ENCODE measurements around the gene ZNF277.

Gene ZNF277

GRCh38 chr7:112195717-112196116 lies 10.8 kb upstream of the ZNF277 start:
- peaks cover 66% of the 10 kb centered on the region for H3K27me3 Mint-ChIP-seq
- H3K4me1 Mint-ChIP-seq (ENCODE audit: low read depth): peaks cover 17% of the 10 kb centered on the region
- H3K27ac Mint-ChIP-seq: no peak overlapping the region
- H3K4me3 Mint-ChIP-seq: no peak overlapping the region
- peaks cover 2% of the 10 kb centered on the region for H3K9me3 Mint-ChIP-seq
- no peaks in the 10 kb centered on the region for H3K36me3 Mint-ChIP-seq (ENCODE audit: low read depth)
- DNase-seq: no peak

DNA sequence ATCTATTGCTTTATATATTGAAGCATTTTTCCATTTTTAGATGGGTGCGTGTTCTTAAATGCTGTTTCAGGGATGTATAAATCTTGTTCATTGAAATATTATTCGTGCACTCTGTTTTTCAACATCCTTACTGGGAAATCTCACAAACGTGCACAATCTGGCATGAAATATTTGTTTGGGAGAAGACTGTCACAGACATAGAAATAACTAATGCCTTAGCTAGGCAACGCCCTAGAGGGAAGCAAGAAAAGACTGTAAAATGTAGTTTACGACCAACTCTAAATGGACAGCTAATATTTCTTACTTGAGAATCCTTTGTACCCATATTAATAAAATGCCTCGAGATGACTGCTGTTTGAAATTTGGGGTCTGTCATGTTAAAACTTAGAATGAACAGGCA lies 9.2 kb upstream of the ZNF277 start:
- Mint-ChIP-seq H3K4me3 (no peak overlapping the region), H3K27ac (no peak overlapping the region), H3K36me3 (ENCODE audit: low read depth) (no peaks in the 10 kb centered on the region), H3K4me1 (ENCODE audit: low read depth) (peaks cover 15% of the 10 kb centered on the region), H3K9me3 (peaks cover 2% of the 10 kb centered on the region), H3K27me3 (peaks cover 78% of the 10 kb centered on the region)
- no peak for DNase-seq

DNA sequence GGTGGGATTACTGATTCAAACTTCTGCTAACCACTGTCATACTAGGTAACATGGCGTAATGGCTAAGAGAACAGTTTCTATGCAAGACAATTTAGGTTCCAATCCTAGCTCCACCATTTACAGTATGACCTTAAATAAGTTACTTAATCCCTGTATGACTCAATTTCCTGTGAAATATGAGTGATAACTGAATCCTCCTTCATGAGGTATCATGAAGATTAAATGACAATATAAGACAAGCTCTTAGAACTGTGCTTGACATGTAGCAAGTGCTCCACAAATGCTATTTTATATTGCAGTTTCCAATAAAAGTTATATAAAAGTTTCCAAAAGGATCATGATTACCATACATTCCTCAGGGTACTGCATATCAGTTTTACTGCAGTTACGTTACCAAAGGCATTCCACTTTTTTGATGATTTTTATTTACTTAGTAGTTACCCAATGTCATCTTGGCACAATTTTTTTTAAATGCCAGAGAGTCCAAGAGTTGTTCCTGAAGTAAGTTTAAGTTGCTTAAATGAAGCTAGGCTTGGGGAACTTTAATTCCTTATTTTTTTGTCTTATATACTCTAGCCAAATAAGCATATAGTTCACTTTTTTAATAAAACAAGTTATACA lies 7.3 kb upstream of the ZNF277 start:
- DNase-seq: no peak
- Mint-ChIP-seq H3K4me3 (no peak overlapping the region), H3K9me3 (no peaks in the 10 kb centered on the region), H3K27me3 (peaks cover 81% of the 10 kb centered on the region), H3K4me1 (ENCODE audit: low read depth) (peaks cover 16% of the 10 kb centered on the region), H3K27ac (no peak overlapping the region), H3K36me3 (ENCODE audit: low read depth) (no peaks in the 10 kb centered on the region)

DNA sequence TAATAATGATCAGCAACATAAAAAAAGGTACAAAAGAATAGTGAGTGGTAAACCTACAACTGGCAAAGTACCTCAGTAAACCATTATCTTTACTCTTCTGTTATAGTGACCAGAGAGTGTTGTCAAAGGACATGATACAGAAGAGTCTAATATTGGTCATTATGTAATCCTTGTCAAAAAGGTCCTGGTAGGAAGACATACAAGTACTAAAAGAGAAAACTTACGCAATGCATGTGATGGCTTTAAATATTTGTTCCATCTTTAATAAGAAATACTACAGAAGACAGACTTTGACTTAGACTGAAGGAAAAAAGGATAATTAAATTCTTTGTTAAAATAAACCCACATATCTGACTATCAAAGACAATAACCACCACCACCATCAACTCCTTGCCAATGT lies 6.8 kb upstream of the ZNF277 start:
- Mint-ChIP-seq H3K4me1 (ENCODE audit: low read depth) (peaks cover 22% of the 10 kb centered on the region), H3K36me3 (ENCODE audit: low read depth) (no peaks in the 10 kb centered on the region), H3K27ac (no peak overlapping the region), H3K4me3 (no peak overlapping the region), H3K27me3 (peaks cover 84% of the 10 kb centered on the region), H3K9me3 (no peaks in the 10 kb centered on the region)
- no peak for DNase-seq

DNA sequence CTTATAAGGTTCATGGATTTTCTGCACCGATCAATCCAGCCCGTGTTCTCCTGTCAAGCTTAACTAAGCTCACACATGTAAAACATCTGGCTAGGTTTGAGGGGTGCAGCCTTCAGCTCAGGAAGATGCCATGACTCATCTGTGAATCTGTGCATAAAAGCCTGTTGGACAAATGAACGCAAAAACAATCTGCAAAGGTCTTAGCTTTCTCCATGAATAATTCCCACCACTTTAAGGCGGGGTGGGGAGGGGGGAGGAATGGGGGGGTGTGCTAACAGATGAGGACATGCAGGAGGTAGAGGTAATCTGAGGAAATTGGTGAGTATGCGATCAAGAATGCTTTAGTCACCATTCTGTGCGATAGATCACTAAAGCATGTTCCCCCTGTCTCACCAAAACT lies 5.1 kb upstream of the ZNF277 start:
- Mint-ChIP-seq H3K4me3 (no peak overlapping the region), H3K9me3 (no peaks in the 10 kb centered on the region), H3K27ac (no peak overlapping the region), H3K36me3 (ENCODE audit: low read depth) (no peaks in the 10 kb centered on the region), H3K27me3 (peaks cover 83% of the 10 kb centered on the region), H3K4me1 (ENCODE audit: low read depth) (peaks cover 30% of the 10 kb centered on the region)
- DNase-seq: no peak

GRCh38 chr7:112201839-112202238 lies 4.7 kb upstream of the ZNF277 start:
- H3K27ac Mint-ChIP-seq: no peak overlapping the region
- DNase-seq: no peak
- H3K9me3 Mint-ChIP-seq: no peaks in the 10 kb centered on the region
- H3K27me3 Mint-ChIP-seq: peaks cover 78% of the 10 kb centered on the region
- peaks cover 4% of the 10 kb centered on the region for H3K36me3 Mint-ChIP-seq (ENCODE audit: low read depth)
- H3K4me3 Mint-ChIP-seq: no peak overlapping the region
- H3K4me1 Mint-ChIP-seq (ENCODE audit: low read depth): peaks cover 30% of the 10 kb centered on the region

DNA sequence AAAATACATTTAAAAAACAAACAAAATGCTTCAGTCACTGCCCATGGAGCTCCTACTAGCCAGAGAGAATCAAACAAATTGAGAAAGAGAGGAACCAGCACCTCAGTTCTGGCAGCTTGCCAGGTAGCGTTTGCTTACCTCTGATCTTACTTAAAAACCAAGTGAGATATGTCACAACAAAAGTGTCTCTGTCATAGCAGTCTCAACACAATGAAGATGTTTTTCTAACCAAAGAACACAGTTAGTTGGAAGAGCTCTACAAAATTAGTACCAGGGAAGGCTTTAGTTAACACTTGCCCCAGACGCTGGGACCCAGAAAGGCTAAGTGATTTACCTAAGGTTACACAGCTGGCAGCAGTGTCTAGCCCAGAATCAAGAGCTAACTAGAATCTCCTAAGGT lies 3.7 kb upstream of the ZNF277 start:
- Mint-ChIP-seq H3K36me3 (ENCODE audit: low read depth) (peaks cover 9% of the 10 kb centered on the region), H3K4me1 (ENCODE audit: low read depth) (peaks cover 37% of the 10 kb centered on the region), H3K27me3 (peaks cover 70% of the 10 kb centered on the region), H3K4me3 (no peak overlapping the region), H3K27ac (no peak overlapping the region), H3K9me3 (no peaks in the 10 kb centered on the region)
- DNase-seq: no peak

GRCh38 chr7:112203365-112203739 lies 3.1 kb upstream of the ZNF277 start:
- Mint-ChIP-seq H3K27ac (no peak overlapping the region), H3K4me1 (ENCODE audit: low read depth) (peaks cover 38% of the 10 kb centered on the region), H3K27me3 (peaks cover 64% of the 10 kb centered on the region), H3K36me3 (ENCODE audit: low read depth) (peaks cover 9% of the 10 kb centered on the region), H3K9me3 (no peaks in the 10 kb centered on the region), H3K4me3 (no peak overlapping the region)
- DNase-seq: no peak

DNA sequence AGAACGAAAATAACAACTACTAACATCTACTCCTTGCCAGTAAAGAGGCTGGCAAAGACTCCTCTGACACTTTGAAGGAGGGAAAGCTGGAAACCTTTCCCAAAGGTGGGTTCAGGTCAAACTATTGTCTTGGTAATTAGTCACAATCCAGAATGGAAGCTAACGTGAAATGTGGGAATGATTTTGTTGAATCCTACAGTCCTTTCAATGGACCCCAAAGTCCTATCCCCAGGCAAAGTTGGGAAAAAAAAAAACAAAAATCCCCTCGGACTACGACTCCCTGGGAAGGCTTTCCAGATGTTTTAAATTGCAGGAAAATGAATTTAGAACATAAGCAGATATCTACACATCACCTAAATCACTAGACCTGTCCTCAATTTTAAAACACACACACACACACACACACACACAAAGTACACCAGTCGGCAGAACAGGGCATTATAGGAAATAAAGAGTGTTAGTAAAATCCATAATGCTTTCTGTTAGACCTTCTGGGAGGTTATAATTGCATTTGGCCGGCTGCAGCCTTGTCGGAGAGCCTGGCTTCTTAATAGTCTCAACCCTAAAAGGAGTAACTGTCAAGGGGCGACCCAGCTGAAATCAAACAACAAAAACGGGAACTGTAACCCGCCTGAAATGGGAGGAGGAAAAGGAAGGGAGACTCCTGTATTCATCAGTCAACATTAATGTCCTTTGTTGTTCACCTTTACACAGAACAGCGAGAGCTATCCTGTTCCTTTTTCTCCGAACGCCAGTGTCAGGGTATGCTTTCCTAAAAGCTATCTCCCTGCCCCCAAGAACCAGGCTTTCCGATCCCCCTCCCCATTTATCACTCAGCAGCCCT lies 1.8 kb upstream of the ZNF277 start:
- no peak for DNase-seq
- peaks cover 38% of the 10 kb centered on the region for H3K4me1 Mint-ChIP-seq (ENCODE audit: low read depth)
- H3K4me3 Mint-ChIP-seq: peak overlapping the region; percentile 88
- peaks cover 53% of the 10 kb centered on the region for H3K27me3 Mint-ChIP-seq
- H3K36me3 Mint-ChIP-seq (ENCODE audit: low read depth): peaks cover 10% of the 10 kb centered on the region
- H3K9me3 Mint-ChIP-seq: no peaks in the 10 kb centered on the region
- H3K27ac Mint-ChIP-seq: no peak overlapping the region

GRCh38 chr7:112205343-112206237 lies 905 bp upstream of the ZNF277 start:
- Mint-ChIP-seq H3K36me3 (ENCODE audit: low read depth) (peaks cover 11% of the 10 kb centered on the region), H3K27me3 (peaks cover 46% of the 10 kb centered on the region), H3K27ac (peak overlapping the region; percentile 52), H3K4me1 (ENCODE audit: low read depth) (peaks cover 39% of the 10 kb centered on the region), H3K4me3 (peak overlapping the region; percentile 88), H3K9me3 (no peaks in the 10 kb centered on the region)
- peak; percentile 51 for DNase-seq

DNA sequence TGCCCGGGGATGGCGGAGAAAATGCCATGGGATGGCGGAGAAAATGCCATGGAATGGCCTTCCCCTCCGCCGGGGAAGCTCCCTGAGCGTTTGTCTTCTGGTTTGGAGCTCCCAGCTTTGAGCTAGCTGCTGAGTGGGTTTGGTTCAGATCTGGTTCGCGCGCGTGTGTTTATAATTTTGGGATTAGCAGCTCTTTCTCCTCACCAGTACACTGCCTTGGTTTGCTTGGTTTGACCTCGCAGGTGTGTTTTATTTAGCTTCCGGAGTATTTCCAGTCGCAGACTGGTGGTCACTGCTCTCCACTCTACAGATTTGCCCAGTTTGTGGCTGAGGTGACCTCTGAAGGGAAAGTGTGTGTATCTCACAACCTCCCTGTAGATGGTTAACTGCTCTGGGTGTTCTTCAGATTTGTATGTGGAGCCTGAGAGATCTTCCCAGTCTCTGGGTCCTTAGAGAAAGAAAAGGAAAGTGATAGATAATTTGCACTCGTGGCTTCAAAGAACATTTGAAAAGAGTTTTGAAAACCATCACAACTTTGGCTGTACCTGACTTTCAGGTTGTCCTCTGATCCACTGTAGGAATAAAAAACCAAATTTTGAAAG lies 597 bp downstream of the ZNF277 start:
- H3K27me3 Mint-ChIP-seq: peaks cover 31% of the 10 kb centered on the region
- H3K4me3 Mint-ChIP-seq: peak overlapping the region; percentile 88
- H3K27ac Mint-ChIP-seq: peak overlapping the region; percentile 90
- peaks cover 11% of the 10 kb centered on the region for H3K36me3 Mint-ChIP-seq (ENCODE audit: low read depth)
- DNase-seq: no peak
- H3K9me3 Mint-ChIP-seq: no peaks in the 10 kb centered on the region
- peaks cover 49% of the 10 kb centered on the region for H3K4me1 Mint-ChIP-seq (ENCODE audit: low read depth)

DNA sequence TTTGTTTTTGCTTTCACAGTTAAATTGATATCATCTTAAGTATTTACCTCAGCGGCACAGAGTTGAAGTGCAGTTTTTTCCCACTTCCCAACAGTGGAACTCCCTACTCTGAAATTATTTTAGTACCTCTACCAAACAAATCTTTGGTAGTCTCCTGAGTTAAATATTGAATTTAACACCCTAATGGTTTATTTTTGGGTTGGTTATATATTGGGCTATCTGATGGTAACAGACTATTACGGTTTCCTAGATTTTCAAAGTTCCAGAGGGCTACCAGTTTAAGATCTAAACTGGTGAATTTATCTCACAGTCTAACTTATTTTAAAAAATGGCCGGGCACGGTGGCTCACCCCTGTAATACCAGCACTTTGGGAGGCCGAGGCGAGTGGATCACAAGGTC lies 1.3 kb downstream of the ZNF277 start:
- no peak for DNase-seq
- Mint-ChIP-seq H3K27me3 (peaks cover 27% of the 10 kb centered on the region), H3K4me1 (ENCODE audit: low read depth) (peaks cover 52% of the 10 kb centered on the region), H3K27ac (no peak overlapping the region), H3K4me3 (peak overlapping the region; percentile 88), H3K36me3 (ENCODE audit: low read depth) (peaks cover 11% of the 10 kb centered on the region), H3K9me3 (no peaks in the 10 kb centered on the region)

DNA sequence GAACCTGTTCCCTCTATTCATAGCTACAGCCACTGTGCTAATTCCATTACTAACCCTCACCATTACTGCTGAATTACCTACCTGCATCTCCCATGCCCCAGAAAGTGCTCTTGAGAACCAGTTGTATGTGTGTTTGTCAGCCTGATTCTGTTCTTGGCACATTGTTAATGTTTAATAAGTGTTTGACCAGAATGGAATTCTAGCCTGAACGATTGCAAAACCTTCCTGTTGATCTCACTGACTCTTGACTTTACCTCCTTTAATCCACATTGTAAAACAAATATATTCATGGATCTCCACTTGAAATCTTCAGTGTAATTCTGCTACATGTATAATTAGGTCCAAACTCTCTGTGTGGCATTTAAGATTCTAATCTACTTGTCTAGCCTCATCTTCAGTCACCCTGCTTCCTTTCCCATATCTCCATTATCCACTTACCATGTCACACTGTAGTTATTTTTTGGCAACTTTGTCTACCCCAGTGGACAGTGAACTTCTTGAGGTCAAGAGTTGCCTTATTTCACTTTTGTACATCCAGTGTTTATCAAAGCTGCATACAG lies 4.9 kb downstream of the ZNF277 start:
- DNase-seq: no peak
- no peaks in the 10 kb centered on the region for H3K27me3 Mint-ChIP-seq
- no peaks in the 10 kb centered on the region for H3K9me3 Mint-ChIP-seq
- peaks cover 15% of the 10 kb centered on the region for H3K36me3 Mint-ChIP-seq (ENCODE audit: low read depth)
- H3K27ac Mint-ChIP-seq: no peak overlapping the region
- H3K4me1 Mint-ChIP-seq (ENCODE audit: low read depth): peaks cover 60% of the 10 kb centered on the region
- H3K4me3 Mint-ChIP-seq: no peak overlapping the region

- DNase-seq: no peak
- Mint-ChIP-seq H3K36me3 (ENCODE audit: low read depth) (peaks cover 11% of the 10 kb centered on the region), H3K27me3 (no peaks in the 10 kb centered on the region), H3K4me3 (no peak overlapping the region), H3K4me1 (ENCODE audit: low read depth) (peaks cover 67% of the 10 kb centered on the region), H3K9me3 (no peaks in the 10 kb centered on the region), H3K27ac (no peak overlapping the region)
These were observed 6.1 kb downstream of the ZNF277 start for GRCh38 chr7:112212571-112212970.
